K562 (cell line): ENCODE data around the gene SMCHD1. TPM values are rescaled to one million over a fixed set of nuclear protein-coding genes. Genes with fewer than 3 reads are reported as not detected.

ENCODE experiments used
- CC2D1A ChIP-seq: fragments of 450-650 bp; IDR thresholded peaks from 2 replicates; pipeline ENCODE4 v1.6.1; 2017; ENCODE audit warnings: mild to moderate bottlenecking
- CEBPB ChIP-seq: fragments of 450-650 bp; IDR thresholded peaks from 2 replicates; pipeline ENCODE4 v1.6.1; 2016; ENCODE audit warnings: missing genetic modification characterization, missing compliant biosample characterization
- CHCHD3 ChIP-seq: fragments of 250-450 bp; sonication (Bioruptor Pico); IDR thresholded peaks from 2 replicates; pipeline ENCODE4 v2.1.2; 2022; ENCODE audit warnings: mild to moderate bottlenecking
- E2F1 ChIP-seq: sonication (generic); formaldehyde crosslinking; IDR thresholded peaks from 2 replicates; pipeline ENCODE4 v1.8.1; 2023; ENCODE audit warnings: mild to moderate bottlenecking, missing genetic modification reagents, moderate library complexity
- HCFC1 ChIP-seq: IDR thresholded peaks from 2 replicates; pipeline ENCODE4 v1.6.1; 2012; ENCODE audit warnings: low read depth, low read length, improper control_type of control experiment
- HIVEP1 ChIP-seq: fragments of 250-450 bp; sonication (Bioruptor Pico); IDR thresholded peaks from 2 replicates; pipeline ENCODE4 v1.4.0; 2020; ENCODE audit warnings: mild to moderate bottlenecking
- HMG20A ChIP-seq: fragments of 450-650 bp; formaldehyde crosslinking; conservative IDR thresholded peaks from 2 replicates; pipeline ENCODE4 v1.4.0; 2020; ENCODE audit warnings: mild to moderate bottlenecking, mixed read lengths
- HNRNPUL1 ChIP-seq: fragments of 200-400 bp; formaldehyde crosslinking; IDR thresholded peaks from 2 replicates; pipeline ENCODE4 v1.6.1; 2017; ENCODE audit warnings: low read length
- IFI16 ChIP-seq: fragments of 250-450 bp; sonication (Bioruptor Pico); IDR thresholded peaks from 2 replicates; pipeline ENCODE4 v2.1.2; 2022; ENCODE audit warnings: mild to moderate bottlenecking, inconsistent platforms
- JUND ChIP-seq, 2 experiments: IDR thresholded peaks; 2 replicates in 1 of 2; 3 replicates in 1 of 2; pipeline ENCODE4 v1.6.1; 2011; ENCODE audit warnings: borderline replicate concordance in 2 of 2, low read depth in 2 of 2, low read length in 2 of 2, improper control_type of control experiment in 1 of 2, missing biosample characterization in 1 of 2, missing genetic modification characterization in 1 of 2, missing genetic modification reagents in 1 of 2
- KAT8 ChIP-seq: fragments of 450-650 bp; IDR thresholded peaks from 2 replicates; pipeline ENCODE4 v1.6.1; 2016; ENCODE audit warnings: low read depth, mild to moderate bottlenecking
- NCOA2 ChIP-seq, 2 experiments: fragments of 450-650 bp; IDR thresholded peaks; 2 replicates each; pipeline ENCODE4 v1.6.1; 2018; ENCODE audit warnings: mild to moderate bottlenecking in 2 of 2, moderate library complexity in 1 of 2; ENCODE audit not compliant: partially characterized antibody in 2 of 2
- NFRKB ChIP-seq: fragments of 450-650 bp; IDR thresholded peaks from 2 replicates; pipeline ENCODE4 v1.6.1; 2016; ENCODE audit warnings: low read depth
- PHF21A ChIP-seq: fragments of 450-650 bp; IDR thresholded peaks from 2 replicates; pipeline ENCODE4 v1.6.1; 2017; ENCODE audit warnings: low read depth, borderline replicate concordance
- POLR2AphosphoS2 ChIP-seq: IDR thresholded peaks from 2 replicates; pipeline ENCODE4 v1.6.1; 2012; ENCODE audit warnings: low read length, improper control_type of control experiment
- SAP30 ChIP-seq: fragments of 200-600 bp; sonication (generic); IDR thresholded peaks from 2 replicates; pipeline ENCODE4 v1.6.1; 2012; ENCODE audit warnings: borderline replicate concordance, low read depth, mild to moderate bottlenecking, moderate library complexity, low read length, control low read depth, inconsistent platforms; ENCODE audit not compliant: insufficient read depth, poor library complexity, severe bottlenecking
- WHSC1 ChIP-seq: IDR thresholded peaks from one replicate; pipeline ENCODE4 v1.6.1; 2012; ENCODE audit warnings: low read length, control low read depth, inconsistent platforms
- ZKSCAN1 ChIP-seq: fragments of 150-350 bp; IDR thresholded peaks from 2 replicates; pipeline ENCODE4 v1.6.1; 2016; ENCODE audit warnings: low read depth, low read length
- ZNF707 ChIP-seq: fragments of 250-450 bp; sonication (Bioruptor Pico); conservative IDR thresholded peaks from 2 replicates; pipeline ENCODE4 v1.8.0; 2022; ENCODE audit warnings: inconsistent platforms, mild to moderate bottlenecking, moderate library complexity
- ZNF766 ChIP-seq: fragments of 200-800 bp; sonication (Bioruptor generic); conservative IDR thresholded peaks from 2 replicates; pipeline ENCODE4 v1.6.1; 2016; ENCODE audit warnings: missing genetic modification characterization, missing compliant biosample characterization
- ZNF778 ChIP-seq: fragments of 450-650 bp; formaldehyde crosslinking; IDR thresholded peaks from 2 replicates; pipeline ENCODE4 v1.4.0; 2020; ENCODE audit warnings: mild to moderate bottlenecking, moderate library complexity
- polyA plus RNA-seq, 8 experiments: library from polyadenylated mRNA; depleted of rRNA in 4 of 8; stranded (reverse) in 5 of 8; unstranded in 3 of 8; fragments of >200 nt; fragmentation: Nextera tagmentation in 2 of 8; fragmentation: Illumina TruSeq in 1 of 8; extraction: Ambion mirVana in 2 of 8; extraction: Trizol in 1 of 8; gene quantifications; 2 replicates each; pipeline versions ENCODE4 v1.2.1 to v1.2.3, GENCODE V29; 2011 to 2014; ENCODE audit warnings: inconsistent platforms in 1 of 8, missing spikeins in 1 of 8
- total RNA-seq, 7 experiments: library from RNA; depleted of rRNA in 6 of 7; stranded (reverse); fragments of >200 nt in 6 of 7; fragmentation: Illumina TruSeq in 2 of 7; extraction: Trizol in 2 of 7; gene quantifications; 2 replicates each; pipeline versions ENCODE4 v1.2.1 to v1.2.3, GENCODE V29; 2011 to 2021; ENCODE audit warnings: low replicate concordance in 1 of 7
- TF ChIP-seq, protein P1 (sequence below), 2 experiments: fragments of 450-650 bp in 1 of 2; sonication (generic) in 1 of 2; formaldehyde crosslinking in 1 of 2; IDR thresholded peaks in 1 of 2; conservative IDR thresholded peaks in 1 of 2; 2 replicates each; pipeline versions ENCODE4 v1.6.1 to v1.8.1; 2016 to 2023; ENCODE audit warnings: mild to moderate bottlenecking in 2 of 2, moderate library complexity in 2 of 2, inconsistent platforms in 1 of 2, missing genetic modification reagents in 1 of 2
- TF ChIP-seq, protein P2 (sequence below): fragments of 250-450 bp; sonication (Bioruptor Pico); IDR thresholded peaks from 2 replicates; pipeline ENCODE4 v1.4.0; 2020

The SMCHD1 gene
- total and polyA plus RNA-seq, 9 of the 15 experiments (the other 6 are each of a cell fraction or from before 2014, with no cell fraction given), result 6.3 to 144 (median 72.7) TPM

GRCh38 chr18:2655954-2656236 is 369 bp downstream of the SMCHD1 start (continued):
- TF ChIP-seq HNRNPUL1 (no peak), CHCHD3 (CRISPR knock-in tag) (no peak), PHF21A (no peak), SAP30 (peak; percentile 88), CC2D1A (no peak), HIVEP1 (CRISPR knock-in tag) (no peak), ZKSCAN1 (0 out of 2 replicates have a peak, but pooled peaks have one; percentile 5), HMG20A (CRISPR knock-in tag) (no peak), CEBPB (tag) (no peak), NCOA2 (IDR thresholded peaks at IDR 0.05; ENCODE audit: partially characterized antibody in 2 of 2) (no peak), IFI16 (no peak), KAT8 (no peak), HCFC1 (no peak), JUND (IDR thresholded peaks at IDR 0.05; ENCODE audit: borderline replicate concordance, low read depth, low read length) (no peak), JUND (tag; IDR thresholded peaks at IDR 0.05; ENCODE audit: borderline replicate concordance, low read depth, low read length) (0 out of 3 replicates have a peak, but pooled peaks have one; percentile 8), E2F1 (CRISPR knock-in tag) (no peak), ZNF778 (CRISPR knock-in tag) (no peak), ZNF766 (CRISPR knock-in tag) (no peak), NFRKB (peak; percentile 56; the same call in 1 of the 2 replicates), POLR2AphosphoS2 (no peak), ZNF707 (CRISPR knock-in tag) (no peak), WHSC1 (no peak)
- TF ChIP-seq, protein P1, sequence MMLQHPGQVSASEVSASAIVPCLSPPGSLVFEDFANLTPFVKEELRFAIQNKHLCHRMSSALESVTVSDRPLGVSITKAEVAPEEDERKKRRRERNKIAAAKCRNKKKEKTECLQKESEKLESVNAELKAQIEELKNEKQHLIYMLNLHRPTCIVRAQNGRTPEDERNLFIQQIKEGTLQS (IDR thresholded peaks at IDR 0.05), result no peak
- TF ChIP-seq, protein P1 (CRISPR knock-in tag; conservative IDR thresholded peaks at IDR 0.05), result no peak
- TF ChIP-seq, protein P2, sequence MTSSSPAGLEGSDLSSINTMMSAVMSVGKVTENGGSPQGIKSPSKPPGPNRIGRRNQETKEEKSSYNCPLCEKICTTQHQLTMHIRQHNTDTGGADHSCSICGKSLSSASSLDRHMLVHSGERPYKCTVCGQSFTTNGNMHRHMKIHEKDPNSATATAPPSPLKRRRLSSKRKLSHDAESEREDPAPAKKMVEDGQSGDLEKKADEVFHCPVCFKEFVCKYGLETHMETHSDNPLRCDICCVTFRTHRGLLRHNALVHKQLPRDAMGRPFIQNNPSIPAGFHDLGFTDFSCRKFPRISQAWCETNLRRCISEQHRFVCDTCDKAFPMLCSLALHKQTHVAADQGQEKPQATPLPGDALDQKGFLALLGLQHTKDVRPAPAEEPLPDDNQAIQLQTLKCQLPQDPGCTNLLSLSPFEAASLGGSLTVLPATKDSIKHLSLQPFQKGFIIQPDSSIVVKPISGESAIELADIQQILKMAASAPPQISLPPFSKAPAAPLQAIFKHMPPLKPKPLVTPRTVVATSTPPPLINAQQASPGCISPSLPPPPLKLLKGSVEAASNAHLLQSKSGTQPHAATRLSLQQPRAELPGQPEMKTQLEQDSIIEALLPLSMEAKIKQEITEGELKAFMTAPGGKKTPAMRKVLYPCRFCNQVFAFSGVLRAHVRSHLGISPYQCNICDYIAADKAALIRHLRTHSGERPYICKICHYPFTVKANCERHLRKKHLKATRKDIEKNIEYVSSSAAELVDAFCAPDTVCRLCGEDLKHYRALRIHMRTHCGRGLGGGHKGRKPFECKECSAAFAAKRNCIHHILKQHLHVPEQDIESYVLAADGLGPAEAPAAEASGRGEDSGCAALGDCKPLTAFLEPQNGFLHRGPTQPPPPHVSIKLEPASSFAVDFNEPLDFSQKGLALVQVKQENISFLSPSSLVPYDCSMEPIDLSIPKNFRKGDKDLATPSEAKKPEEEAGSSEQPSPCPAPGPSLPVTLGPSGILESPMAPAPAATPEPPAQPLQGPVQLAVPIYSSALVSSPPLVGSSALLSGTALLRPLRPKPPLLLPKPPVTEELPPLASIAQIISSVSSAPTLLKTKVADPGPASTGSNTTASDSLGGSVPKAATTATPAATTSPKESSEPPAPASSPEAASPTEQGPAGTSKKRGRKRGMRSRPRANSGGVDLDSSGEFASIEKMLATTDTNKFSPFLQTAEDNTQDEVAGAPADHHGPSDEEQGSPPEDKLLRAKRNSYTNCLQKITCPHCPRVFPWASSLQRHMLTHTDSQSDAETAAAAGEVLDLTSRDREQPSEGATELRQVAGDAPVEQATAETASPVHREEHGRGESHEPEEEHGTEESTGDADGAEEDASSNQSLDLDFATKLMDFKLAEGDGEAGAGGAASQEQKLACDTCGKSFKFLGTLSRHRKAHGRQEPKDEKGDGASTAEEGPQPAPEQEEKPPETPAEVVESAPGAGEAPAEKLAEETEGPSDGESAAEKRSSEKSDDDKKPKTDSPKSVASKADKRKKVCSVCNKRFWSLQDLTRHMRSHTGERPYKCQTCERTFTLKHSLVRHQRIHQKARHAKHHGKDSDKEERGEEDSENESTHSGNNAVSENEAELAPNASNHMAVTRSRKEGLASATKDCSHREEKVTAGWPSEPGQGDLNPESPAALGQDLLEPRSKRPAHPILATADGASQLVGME (CRISPR knock-in tag), result 0 out of 2 replicates have a peak, but pooled peaks have one; percentile 13
